ENCODE data around the gene RD3L.
"Not testable (repeated sequence)": the region's sequence is repeated elsewhere in the genome, so short reads cannot be mapped to it uniquely, and the experiment has no call there.

RD3L gene

DNA sequence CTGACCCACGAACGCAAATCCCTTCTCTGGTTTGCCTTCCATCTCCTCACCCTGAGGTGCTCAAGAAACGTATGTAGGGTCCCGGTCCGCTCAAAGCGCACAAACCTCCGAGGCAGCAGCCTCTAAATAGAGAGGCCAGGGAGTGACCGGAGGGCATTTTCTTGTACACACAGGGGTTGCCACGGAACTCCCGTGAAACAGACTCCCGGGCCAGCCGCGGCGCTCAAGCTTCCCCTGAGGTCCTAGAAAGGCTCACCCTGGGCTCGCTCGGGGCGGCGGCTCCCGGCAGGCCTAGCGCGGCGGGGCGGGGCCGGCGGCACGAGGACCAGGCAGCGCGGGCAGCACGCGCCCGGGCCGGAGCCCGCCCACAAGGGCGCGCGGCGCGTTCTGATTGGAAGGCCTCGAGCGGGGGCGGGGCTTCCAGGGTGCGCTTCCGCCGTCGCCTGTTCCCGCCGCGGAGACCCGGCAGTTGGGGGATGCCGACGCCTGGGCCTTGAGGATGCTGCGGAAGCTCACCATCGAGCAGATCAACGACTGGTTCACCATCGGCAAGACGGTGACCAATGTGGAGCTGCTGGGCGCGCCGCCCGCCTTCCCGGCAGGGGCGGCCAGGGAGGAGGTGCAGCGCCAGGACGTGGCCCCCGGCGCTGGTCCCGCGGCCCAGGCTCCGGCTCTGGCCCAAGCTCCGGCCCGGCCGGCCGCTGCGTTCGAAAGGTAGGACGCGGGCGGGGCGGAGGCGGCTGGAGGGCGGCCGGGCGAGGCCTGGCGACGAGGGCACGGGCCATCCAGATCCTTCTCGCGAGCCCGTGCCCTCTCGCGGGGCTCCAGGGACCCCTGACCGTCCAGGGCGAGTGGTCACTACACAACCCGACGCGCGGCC, 14.1 kb downstream of the RD3L start, which contains the start of gene TDRD9:
TDRD9 (plus strand) TSS at position 446 of the 880 bp plus-strand sequence; CDS start at position 500, 54 bp downstream.
- Histone ChIP-seq H3K4me3 (ENCODE audit: insufficient read depth, low read depth, low read length, poor library complexity, severe bottlenecking) (no peak within 1 kb of the TSS), H3K27ac (ENCODE audit: insufficient read depth, low read length, poor library complexity, severe bottlenecking) (no peak within 1 kb of the TSS), H3K9me3 (ENCODE audit: control insufficient read depth, low read length) (no peaks in the 10 kb centered on the region), H3K36me3 (ENCODE audit: control insufficient read depth, insufficient read depth, low read length) (no peaks in the 10 kb centered on the region), H3K27me3 (replicated peaks; ENCODE audit: control insufficient read depth, insufficient read depth, low read length, poor library complexity, severe bottlenecking) (no peaks in the 10 kb centered on the region), H3K4me1 (ENCODE audit: control insufficient read depth, insufficient read depth, low read length, poor library complexity, severe bottlenecking) (no peaks in the 10 kb centered on the region)
- DNase-seq = no peak

DNA sequence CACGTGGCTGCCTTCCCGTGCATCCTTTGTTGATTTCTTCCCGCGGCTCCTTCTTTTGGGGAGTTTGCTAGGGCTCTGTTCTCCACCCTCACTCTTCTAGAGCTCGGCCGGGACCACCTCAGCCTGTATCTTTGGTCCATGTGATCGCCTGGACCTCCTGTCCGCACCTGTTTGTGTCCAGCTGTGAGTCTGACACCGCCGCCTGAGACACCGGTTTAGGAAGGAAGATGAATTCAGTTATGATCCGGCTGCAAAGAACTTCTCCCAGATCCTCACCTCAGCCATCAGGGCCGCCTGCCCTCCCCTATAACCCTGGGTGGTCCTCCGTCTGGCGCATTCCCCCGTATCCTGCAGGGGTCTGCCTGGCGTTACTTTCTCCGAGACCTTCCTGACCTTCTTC, 14.8 kb downstream of the RD3L start:
- Histone ChIP-seq H3K9me3 (ENCODE audit: control insufficient read depth, low read length) (no peaks in the 10 kb centered on the region), H3K36me3 (ENCODE audit: control insufficient read depth, insufficient read depth, low read length) (no peaks in the 10 kb centered on the region), H3K4me1 (ENCODE audit: control insufficient read depth, insufficient read depth, low read length, poor library complexity, severe bottlenecking) (no peaks in the 10 kb centered on the region), H3K27me3 (replicated peaks; ENCODE audit: control insufficient read depth, insufficient read depth, low read length, poor library complexity, severe bottlenecking) (no peaks in the 10 kb centered on the region), H3K4me3 (ENCODE audit: insufficient read depth, low read depth, low read length, poor library complexity, severe bottlenecking) (no peak overlapping the region), H3K27ac (ENCODE audit: insufficient read depth, low read length, poor library complexity, severe bottlenecking) (no peak overlapping the region)
- no peak for DNase-seq

DNA sequence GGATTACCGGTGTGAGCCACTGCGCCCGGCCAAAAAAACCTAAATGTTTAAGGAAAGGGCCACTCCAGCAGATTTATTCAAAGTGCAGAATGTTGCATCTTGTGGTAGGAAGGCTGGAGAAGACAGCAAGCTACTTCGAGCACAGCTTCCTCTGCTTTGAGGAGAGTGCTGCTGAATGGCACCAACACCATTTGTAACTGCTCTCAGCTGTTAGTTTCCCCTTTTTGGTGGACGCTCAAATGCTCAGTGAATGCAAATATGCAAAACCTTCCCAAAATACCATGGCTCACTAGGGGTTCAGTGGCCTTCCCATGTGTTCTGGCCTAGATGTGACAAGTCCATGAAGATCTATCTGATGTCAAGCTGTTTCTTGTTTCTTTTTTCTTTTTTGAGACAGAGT, 17.0 kb downstream of the RD3L start:
- Histone ChIP-seq H3K27ac (ENCODE audit: insufficient read depth, low read length, poor library complexity, severe bottlenecking) (no peak overlapping the region), H3K4me3 (ENCODE audit: insufficient read depth, low read depth, low read length, poor library complexity, severe bottlenecking) (no peak overlapping the region), H3K36me3 (ENCODE audit: control insufficient read depth, insufficient read depth, low read length) (no peaks in the 10 kb centered on the region), H3K9me3 (ENCODE audit: control insufficient read depth, low read length) (no peaks in the 10 kb centered on the region), H3K27me3 (replicated peaks; ENCODE audit: control insufficient read depth, insufficient read depth, low read length, poor library complexity, severe bottlenecking) (no peaks in the 10 kb centered on the region), H3K4me1 (ENCODE audit: control insufficient read depth, insufficient read depth, low read length, poor library complexity, severe bottlenecking) (peaks cover 8% of the 10 kb centered on the region)
- DNase-seq = no peak

DNA sequence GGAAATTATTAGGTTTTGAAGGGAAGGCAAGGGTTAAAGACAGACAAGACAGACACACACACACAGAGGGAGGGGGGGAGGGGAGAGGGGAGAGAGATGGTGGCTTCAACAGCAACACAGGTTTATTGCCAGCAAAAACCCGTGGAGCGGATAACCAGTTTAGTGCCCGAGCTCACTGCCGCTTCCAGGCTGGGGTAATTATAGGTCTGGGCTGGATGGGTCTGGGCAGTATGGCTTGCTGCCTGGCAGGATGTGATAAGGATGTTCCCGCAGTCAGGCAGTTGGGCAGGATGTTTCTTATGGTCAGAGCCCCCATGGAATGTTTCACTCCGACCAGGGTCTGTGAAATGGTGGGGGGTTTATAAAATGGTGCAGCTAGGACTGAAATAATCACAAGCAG, 18.5 kb downstream of the RD3L start:
- DNase-seq = no peak
- Histone ChIP-seq H3K27me3 (replicated peaks; ENCODE audit: control insufficient read depth, insufficient read depth, low read length, poor library complexity, severe bottlenecking) (no peaks in the 10 kb centered on the region), H3K4me3 (ENCODE audit: insufficient read depth, low read depth, low read length, poor library complexity, severe bottlenecking) (no peak overlapping the region), H3K4me1 (ENCODE audit: control insufficient read depth, insufficient read depth, low read length, poor library complexity, severe bottlenecking) (peaks cover 11% of the 10 kb centered on the region), H3K36me3 (ENCODE audit: control insufficient read depth, insufficient read depth, low read length) (no peaks in the 10 kb centered on the region), H3K27ac (ENCODE audit: insufficient read depth, low read length, poor library complexity, severe bottlenecking) (no peak overlapping the region), H3K9me3 (ENCODE audit: control insufficient read depth, low read length) (no peaks in the 10 kb centered on the region)

DNA sequence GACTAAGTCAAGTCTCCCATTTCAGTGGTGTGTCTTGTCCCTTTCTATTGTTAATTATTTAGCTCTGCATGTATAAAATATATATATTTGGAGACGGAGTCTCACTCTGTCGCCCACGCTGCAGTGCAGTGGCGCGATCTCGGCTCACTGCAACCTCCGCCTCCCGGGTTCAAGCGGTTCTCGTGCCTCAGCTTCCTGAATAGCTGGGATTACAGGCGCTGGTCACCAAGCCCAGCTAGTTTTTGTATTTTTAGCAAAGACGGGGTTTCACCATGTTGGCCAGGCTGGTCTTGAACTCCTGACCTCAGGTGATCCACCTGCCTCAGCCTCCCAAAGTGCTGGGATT, 20.5 kb downstream of the RD3L start:
- H3K27ac ChIP-seq (ENCODE audit: insufficient read depth, low read length, poor library complexity, severe bottlenecking); H3K27me3 ChIP-seq (replicated peaks; ENCODE audit: control insufficient read depth, insufficient read depth, low read length, poor library complexity, severe bottlenecking); H3K36me3 ChIP-seq (ENCODE audit: control insufficient read depth, insufficient read depth, low read length); H3K4me3 ChIP-seq (ENCODE audit: insufficient read depth, low read depth, low read length, poor library complexity, severe bottlenecking); DNase-seq; H3K9me3 ChIP-seq (ENCODE audit: control insufficient read depth, low read length): not testable (repeated sequence)
- H3K4me1 ChIP-seq (ENCODE audit: control insufficient read depth, insufficient read depth, low read length, poor library complexity, severe bottlenecking) = peaks cover 11% of the 10 kb centered on the region

DNA sequence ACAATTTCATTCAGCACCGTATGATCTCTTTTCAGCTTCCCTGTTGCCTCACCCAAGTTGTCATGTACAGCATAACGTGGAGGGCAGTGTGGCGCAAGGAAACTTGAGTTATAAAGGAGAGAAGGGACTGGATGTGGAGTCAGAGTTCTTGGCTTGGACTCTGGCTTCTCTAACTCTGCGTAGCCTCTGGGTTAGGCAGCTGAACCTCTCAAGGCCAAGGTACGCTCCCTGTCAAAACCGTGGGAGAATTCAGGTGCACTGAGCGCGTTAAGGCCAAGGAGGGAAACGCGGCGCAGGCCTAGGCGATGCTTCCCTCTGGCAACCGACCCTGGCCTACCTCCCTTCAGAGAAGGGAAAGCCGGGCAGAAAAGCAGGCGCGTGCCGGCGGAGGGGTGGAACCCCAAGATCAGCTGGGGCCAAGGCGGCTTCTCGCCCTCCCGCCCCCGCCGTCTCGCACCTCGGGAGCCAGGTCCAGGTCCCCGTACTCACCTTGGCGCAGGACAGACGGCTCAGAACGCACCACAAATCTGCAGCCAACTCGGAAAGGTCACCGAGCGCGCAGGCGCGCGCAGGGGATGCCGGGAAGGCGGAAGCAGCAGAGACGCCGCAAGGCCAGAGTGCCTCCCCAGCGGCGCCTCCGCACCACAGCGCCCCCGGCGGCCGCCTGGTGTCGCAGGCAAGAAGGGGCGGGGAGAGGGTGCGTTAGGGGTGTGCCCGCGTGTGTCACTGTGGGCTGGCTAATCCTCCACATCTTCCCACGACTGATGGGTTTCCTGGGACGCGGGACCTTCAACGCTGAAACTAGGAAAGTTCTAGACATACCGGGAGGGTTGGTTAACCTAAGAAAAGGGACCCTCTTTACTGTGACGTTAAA, 21.1 kb downstream of the RD3L start:
- Histone ChIP-seq H3K4me1 (ENCODE audit: control insufficient read depth, insufficient read depth, low read length, poor library complexity, severe bottlenecking) (peaks cover 11% of the 10 kb centered on the region), H3K4me3 (ENCODE audit: insufficient read depth, low read depth, low read length, poor library complexity, severe bottlenecking) (peak overlapping the region; percentile 93), H3K36me3 (ENCODE audit: control insufficient read depth, insufficient read depth, low read length) (peaks cover 10% of the 10 kb centered on the region), H3K27ac (ENCODE audit: insufficient read depth, low read length, poor library complexity, severe bottlenecking) (peak overlapping the region; percentile 74), H3K27me3 (replicated peaks; ENCODE audit: control insufficient read depth, insufficient read depth, low read length, poor library complexity, severe bottlenecking) (no peaks in the 10 kb centered on the region), H3K9me3 (ENCODE audit: control insufficient read depth, low read length) (no peaks in the 10 kb centered on the region)
- DNase-seq = peak; percentile 86 to 91 (median 89)

DNA sequence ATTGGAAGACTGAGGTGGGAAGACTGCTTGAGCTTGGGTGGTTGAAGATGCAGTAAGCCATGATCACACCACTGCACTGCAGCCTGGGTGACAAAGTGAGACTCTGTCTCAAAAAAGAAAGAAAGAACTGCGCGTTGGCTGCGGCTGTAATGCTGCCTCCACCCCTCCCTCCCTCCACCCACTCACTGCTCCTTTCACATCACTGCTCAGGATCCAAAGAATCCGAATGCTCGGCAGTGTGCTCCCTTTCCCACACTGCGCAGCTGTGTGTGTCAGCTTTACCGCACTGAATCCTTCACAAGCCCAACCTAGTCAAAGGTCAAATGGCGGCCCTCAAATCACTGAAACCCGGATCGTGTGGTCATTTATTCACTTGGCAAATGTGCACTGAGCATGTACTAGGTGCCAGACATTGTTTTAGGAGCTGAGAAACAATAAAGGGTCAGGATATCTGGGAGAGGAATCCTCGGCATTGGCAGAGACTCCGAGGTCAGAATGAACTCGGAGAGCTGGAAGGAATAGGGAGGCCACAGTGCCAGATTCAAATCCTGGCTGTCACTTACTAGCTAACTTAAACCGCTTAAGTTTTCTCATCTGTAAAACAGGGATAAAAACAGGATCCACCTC, 25.6 kb downstream of the RD3L start:
- DNase-seq = no peak
- H3K9me3 ChIP-seq (ENCODE audit: control insufficient read depth, low read length) = no peaks in the 10 kb centered on the region
- H3K4me1 ChIP-seq (ENCODE audit: control insufficient read depth, insufficient read depth, low read length, poor library complexity, severe bottlenecking) = peaks cover 11% of the 10 kb centered on the region
- peaks cover 44% of the 10 kb centered on the region for H3K36me3 ChIP-seq (ENCODE audit: control insufficient read depth, insufficient read depth, low read length)
- no peak overlapping the region for H3K27ac ChIP-seq (ENCODE audit: insufficient read depth, low read length, poor library complexity, severe bottlenecking)
- H3K4me3 ChIP-seq (ENCODE audit: insufficient read depth, low read depth, low read length, poor library complexity, severe bottlenecking) = no peak overlapping the region
- H3K27me3 ChIP-seq (replicated peaks; ENCODE audit: control insufficient read depth, insufficient read depth, low read length, poor library complexity, severe bottlenecking) = no peaks in the 10 kb centered on the region

DNA sequence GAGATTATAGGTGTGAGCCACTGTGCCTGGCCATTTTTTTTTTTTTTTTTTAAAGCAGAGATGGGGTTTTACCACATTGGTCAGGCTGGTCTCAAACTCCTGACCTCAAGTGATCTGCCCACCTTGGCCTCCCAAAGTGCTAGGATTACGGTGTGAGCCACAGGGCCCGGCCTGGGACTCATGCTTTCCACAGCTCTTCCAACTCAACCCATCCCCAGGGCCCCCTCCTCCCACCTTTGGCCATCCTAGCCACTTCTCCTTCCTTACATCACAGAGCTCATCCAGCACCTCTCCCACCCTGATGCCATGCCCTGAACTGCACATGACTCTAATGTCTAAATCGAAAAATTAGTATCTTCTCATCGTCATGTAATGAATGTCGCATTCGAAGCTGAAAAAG, 26.7 kb downstream of the RD3L start:
- no peak overlapping the region for H3K4me3 ChIP-seq (ENCODE audit: insufficient read depth, low read depth, low read length, poor library complexity, severe bottlenecking)
- peaks cover 52% of the 10 kb centered on the region for H3K36me3 ChIP-seq (ENCODE audit: control insufficient read depth, insufficient read depth, low read length)
- H3K4me1 ChIP-seq (ENCODE audit: control insufficient read depth, insufficient read depth, low read length, poor library complexity, severe bottlenecking) = peaks cover 6% of the 10 kb centered on the region
- DNase-seq = no peak
- H3K27me3 ChIP-seq (replicated peaks; ENCODE audit: control insufficient read depth, insufficient read depth, low read length, poor library complexity, severe bottlenecking) = no peaks in the 10 kb centered on the region
- no peaks in the 10 kb centered on the region for H3K9me3 ChIP-seq (ENCODE audit: control insufficient read depth, low read length)
- no peak overlapping the region for H3K27ac ChIP-seq (ENCODE audit: insufficient read depth, low read length, poor library complexity, severe bottlenecking)

DNA sequence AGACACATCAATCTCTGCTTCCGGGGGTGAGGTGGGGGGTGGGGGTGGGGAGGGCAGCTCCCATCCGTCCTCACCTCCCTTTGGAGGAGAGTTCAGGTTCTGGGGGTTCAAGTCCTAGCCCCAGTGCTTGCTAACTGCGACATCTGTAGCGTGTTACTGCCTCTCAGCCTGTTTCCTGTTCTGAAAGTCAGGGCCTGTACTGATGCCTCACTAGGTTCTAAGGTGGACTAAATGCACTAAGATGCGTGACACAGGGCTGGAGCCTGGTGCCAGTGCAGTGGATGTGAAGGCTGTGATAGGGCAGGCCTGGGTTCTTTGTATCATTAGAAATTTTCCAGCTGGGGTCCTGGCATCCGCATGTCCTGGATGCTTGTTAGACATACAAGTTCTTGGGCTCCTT, 31.3 kb downstream of the RD3L start:
- Histone ChIP-seq H3K4me3 (ENCODE audit: insufficient read depth, low read depth, low read length, poor library complexity, severe bottlenecking) (no peak overlapping the region), H3K4me1 (ENCODE audit: control insufficient read depth, insufficient read depth, low read length, poor library complexity, severe bottlenecking) (no peaks in the 10 kb centered on the region), H3K9me3 (ENCODE audit: control insufficient read depth, low read length) (no peaks in the 10 kb centered on the region), H3K27ac (ENCODE audit: insufficient read depth, low read length, poor library complexity, severe bottlenecking) (no peak overlapping the region), H3K27me3 (replicated peaks; ENCODE audit: control insufficient read depth, insufficient read depth, low read length, poor library complexity, severe bottlenecking) (no peaks in the 10 kb centered on the region), H3K36me3 (ENCODE audit: control insufficient read depth, insufficient read depth, low read length) (peaks cover 40% of the 10 kb centered on the region)
- DNase-seq = no peak

All from effector memory CD4-positive, alpha-beta T cell (primary cell).